ENCODE results near the gene REPS1.

REPS1 gene

DNA sequence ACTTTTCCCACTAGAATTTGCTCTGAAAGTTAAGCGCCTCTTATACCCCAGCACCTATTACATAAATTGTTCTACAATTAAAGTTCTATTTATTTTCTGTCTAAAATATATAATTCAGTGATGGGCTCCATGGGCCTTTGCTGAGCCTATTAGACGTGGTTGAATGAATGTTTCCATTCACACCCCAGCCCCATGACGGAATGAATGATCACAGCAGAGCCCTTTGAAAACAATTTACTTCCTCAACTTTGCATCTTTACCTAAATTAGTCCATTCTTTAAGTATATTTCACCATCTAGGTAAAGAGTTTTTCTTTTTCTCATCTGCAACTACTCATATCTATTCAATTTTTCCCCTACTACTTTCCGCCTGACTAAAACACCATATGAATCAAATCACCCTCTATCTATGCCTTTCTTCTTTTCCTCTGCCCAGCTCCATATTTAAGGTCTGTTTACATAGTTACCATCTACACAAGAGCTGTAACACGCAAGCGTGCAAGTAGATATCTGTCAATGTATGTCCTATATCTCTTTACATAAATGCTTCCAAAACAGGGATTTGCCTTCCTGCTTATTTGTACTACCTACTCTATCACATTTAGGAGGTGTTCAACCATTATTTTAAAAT, 122.5 kb downstream of the REPS1 start:
- Histone ChIP-seq H3K27ac (no peak overlapping the region), H3K36me3 (no peaks in the 10 kb centered on the region), H3K4me3 (no peak overlapping the region), H3K4me1 (peaks cover 0 to 26% (median 9%) of the 10 kb centered on the region in 4 donors), H3K9me3 (no peaks in the 10 kb centered on the region), H3K27me3 (no peaks in the 10 kb centered on the region)
- TF ChIP-seq, protein P1, sequence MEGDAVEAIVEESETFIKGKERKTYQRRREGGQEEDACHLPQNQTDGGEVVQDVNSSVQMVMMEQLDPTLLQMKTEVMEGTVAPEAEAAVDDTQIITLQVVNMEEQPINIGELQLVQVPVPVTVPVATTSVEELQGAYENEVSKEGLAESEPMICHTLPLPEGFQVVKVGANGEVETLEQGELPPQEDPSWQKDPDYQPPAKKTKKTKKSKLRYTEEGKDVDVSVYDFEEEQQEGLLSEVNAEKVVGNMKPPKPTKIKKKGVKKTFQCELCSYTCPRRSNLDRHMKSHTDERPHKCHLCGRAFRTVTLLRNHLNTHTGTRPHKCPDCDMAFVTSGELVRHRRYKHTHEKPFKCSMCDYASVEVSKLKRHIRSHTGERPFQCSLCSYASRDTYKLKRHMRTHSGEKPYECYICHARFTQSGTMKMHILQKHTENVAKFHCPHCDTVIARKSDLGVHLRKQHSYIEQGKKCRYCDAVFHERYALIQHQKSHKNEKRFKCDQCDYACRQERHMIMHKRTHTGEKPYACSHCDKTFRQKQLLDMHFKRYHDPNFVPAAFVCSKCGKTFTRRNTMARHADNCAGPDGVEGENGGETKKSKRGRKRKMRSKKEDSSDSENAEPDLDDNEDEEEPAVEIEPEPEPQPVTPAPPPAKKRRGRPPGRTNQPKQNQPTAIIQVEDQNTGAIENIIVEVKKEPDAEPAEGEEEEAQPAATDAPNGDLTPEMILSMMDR (IDR thresholded peaks at IDR 0.05): no peak
- intact Hi-C loops (cut with DNase I; ENCODE audit: low total_unique reads): no loop called here
- no peak for DNase-seq

DNA sequence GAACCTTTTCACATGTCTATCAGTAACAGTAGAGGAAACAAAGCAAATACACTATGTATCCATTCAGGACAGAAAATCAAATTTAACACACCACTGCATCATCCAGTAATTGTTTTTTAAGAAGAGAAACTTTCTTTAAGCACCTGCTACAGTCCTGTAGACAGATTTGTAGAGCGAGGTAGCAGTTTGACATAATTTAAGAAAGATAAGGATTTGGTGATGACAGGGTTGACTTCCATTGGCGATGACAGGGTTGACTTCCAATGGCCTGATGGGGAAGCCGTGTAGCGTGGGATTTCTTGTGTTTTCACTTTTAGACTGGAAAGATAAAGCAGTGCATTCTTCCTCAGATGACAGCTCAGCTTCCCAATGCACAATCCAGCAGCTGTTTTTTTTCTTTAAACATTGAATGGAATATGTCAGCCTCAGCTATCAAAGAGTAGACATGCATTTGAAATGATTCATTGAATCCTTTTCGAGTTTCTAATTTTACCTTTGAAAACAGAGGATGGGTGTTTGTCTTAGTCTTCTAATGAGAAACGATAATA, 123.6 kb downstream of the REPS1 start:
- DNase-seq: no peak
- Histone ChIP-seq H3K4me1 (peaks cover 0 to 26% (median 5%) of the 10 kb centered on the region in 4 donors), H3K27me3 (no peaks in the 10 kb centered on the region), H3K36me3 (no peaks in the 10 kb centered on the region), H3K4me3 (no peak overlapping the region), H3K9me3 (no peaks in the 10 kb centered on the region), H3K27ac (no peak overlapping the region)
- intact Hi-C loops (cut with DNase I; ENCODE audit: low total_unique reads): no loop called here
- TF ChIP-seq, protein P1 (IDR thresholded peaks at IDR 0.05): no peak

DNA sequence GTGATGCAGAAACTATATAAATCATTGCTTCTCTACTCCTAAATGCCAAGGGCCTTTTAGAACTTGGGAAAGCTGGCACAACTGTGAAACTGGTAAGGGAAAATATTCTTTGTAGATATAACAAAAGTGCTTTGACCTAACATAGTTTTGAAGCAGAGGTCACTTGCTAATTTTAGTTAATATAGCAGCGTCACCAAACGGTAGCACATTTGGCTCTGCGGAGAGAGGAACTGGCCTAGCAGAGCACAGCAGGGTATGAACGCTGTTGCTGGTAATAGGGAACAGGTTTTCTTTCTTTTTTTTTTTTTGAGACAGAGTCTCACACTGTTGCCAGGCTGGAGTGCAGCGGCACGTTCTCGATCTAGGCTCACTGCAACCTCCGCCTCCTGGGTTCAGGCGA, 124.7 kb downstream of the REPS1 start:
- no peaks in the 10 kb centered on the region for H3K27me3 ChIP-seq
- TF ChIP-seq, protein P1 (IDR thresholded peaks at IDR 0.05): no peak
- H3K9me3 ChIP-seq: no peaks in the 10 kb centered on the region
- peak overlapping the region; percentile 19 to 41 for H3K27ac ChIP-seq
- no peaks in the 10 kb centered on the region for H3K36me3 ChIP-seq
- intact Hi-C loops (cut with DNase I; ENCODE audit: low total_unique reads): no loop called here
- H3K4me1 ChIP-seq: peaks cover 0 to 20% (median 3%) of the 10 kb centered on the region in 4 donors
- no peak for DNase-seq
- no peak overlapping the region for H3K4me3 ChIP-seq

DNA sequence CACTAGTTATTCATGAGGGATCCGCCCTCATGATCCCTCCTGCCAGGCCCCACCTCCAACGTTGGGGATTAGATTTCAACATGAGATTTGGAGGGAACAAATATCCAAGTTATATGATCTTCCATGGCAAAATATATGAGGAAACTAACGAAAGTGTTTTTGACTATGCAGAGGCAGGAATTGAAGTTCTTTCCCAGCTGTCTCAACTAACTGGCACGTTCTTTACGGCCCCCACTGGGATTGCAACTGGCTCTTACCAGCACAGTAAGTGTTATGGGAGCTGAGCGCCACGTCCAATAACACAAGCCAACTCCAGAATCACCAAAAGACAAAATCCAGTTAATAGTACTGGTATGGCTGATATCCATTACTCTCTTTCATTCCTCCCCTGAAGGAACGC, 125.6 kb downstream of the REPS1 start:
- Histone ChIP-seq H3K9me3 (no peaks in the 10 kb centered on the region), H3K4me3 (no peak overlapping the region), H3K27ac (peak overlapping the region; percentile 32 to 48), H3K4me1 (peaks cover 0 to 17% (median 3%) of the 10 kb centered on the region in 4 donors), H3K27me3 (no peaks in the 10 kb centered on the region), H3K36me3 (no peaks in the 10 kb centered on the region)
- TF ChIP-seq, protein P1 (IDR thresholded peaks at IDR 0.05): no peak
- DNase-seq: peak in 1 of 2 donors; percentile 24
- intact Hi-C loops (cut with DNase I; ENCODE audit: low total_unique reads): no loop called here

DNA sequence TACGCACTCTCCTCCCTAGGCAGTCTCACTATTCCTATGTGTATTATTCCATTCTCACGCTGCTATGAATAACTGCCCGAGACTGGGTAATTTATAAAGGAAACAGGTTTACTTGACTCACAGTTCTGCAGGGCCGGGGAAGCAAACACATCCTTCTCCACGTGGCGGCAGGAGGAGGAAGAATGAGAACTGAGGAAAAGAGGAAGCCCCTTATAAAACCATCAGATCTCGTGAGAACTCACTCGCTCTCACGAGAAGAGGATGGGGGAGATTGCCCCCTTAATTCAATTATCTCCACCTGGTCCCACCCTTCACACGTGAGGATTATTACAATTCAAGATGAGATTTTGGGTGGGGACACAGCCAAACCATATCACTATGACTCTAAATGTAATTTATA, 130.3 kb downstream of the REPS1 start:
- H3K4me3 ChIP-seq: no peak overlapping the region
- no peaks in the 10 kb centered on the region for H3K9me3 ChIP-seq
- H3K4me1 ChIP-seq: peaks cover 0 to 9% (median under 1%) of the 10 kb centered on the region in 4 donors
- H3K27me3 ChIP-seq: no peaks in the 10 kb centered on the region
- H3K27ac ChIP-seq: no peak overlapping the region
- TF ChIP-seq, protein P1 (IDR thresholded peaks at IDR 0.05): no peak
- no peaks in the 10 kb centered on the region for H3K36me3 ChIP-seq
- intact Hi-C loops (cut with DNase I; ENCODE audit: low total_unique reads): no loop called here
- no peak for DNase-seq

Measured in tibial artery (tissue), 4 donors.